Skeletal muscle tissue (tissue), 4 donors: Measurements from ENCODE around the gene CCDC47. TPM values are rescaled to one million over a fixed set of nuclear protein-coding genes. Genes with fewer than 3 reads are reported as not detected.

Experiments used
- H3K27ac ChIP-seq: one replicate; pipeline ENCODE4 v1.7.0; 2013; ENCODE audit warnings: mild to moderate bottlenecking, low read depth, low read length, inconsistent platforms
- H3K27me3 ChIP-seq, 3 donors: one replicate each; pipeline ENCODE4 v1.7.0; 2013; ENCODE audit warnings: low read length in 3 of 3; ENCODE audit not compliant: control insufficient read depth in 3 of 3, insufficient read depth in 3 of 3
- H3K36me3 ChIP-seq, 3 donors: one replicate each; pipeline ENCODE4 v1.7.0; 2013; ENCODE audit warnings: low read length in 3 of 3; ENCODE audit not compliant: control insufficient read depth in 3 of 3, insufficient read depth in 3 of 3
- H3K4me1 ChIP-seq, 3 donors: one replicate each; pipeline ENCODE4 v1.7.0; 2013; ENCODE audit warnings: low read length in 3 of 3, mild to moderate bottlenecking in 3 of 3; ENCODE audit not compliant: control insufficient read depth in 3 of 3, insufficient read depth in 3 of 3
- H3K4me3 ChIP-seq, 3 donors: one replicate each; pipeline ENCODE4 v1.7.0; 2013; ENCODE audit warnings: low read length in 3 of 3
- H3K9ac ChIP-seq, 3 donors: one replicate each; pipeline ENCODE4 v1.7.0; 2013; ENCODE audit warnings: low read length in 3 of 3, mild to moderate bottlenecking in 3 of 3, moderate library complexity in 2 of 3, low read depth in 1 of 3
- H3K9me3 ChIP-seq, 3 donors: one replicate each; pipeline ENCODE4 v1.7.0; 2013; ENCODE audit warnings: low read length in 3 of 3; ENCODE audit not compliant: control insufficient read depth in 3 of 3
- total RNA-seq: library from RNA; depleted of rRNA; stranded (reverse); fragments of >200 nt; gene quantifications from one replicate; pipeline ENCODE4 v1.2.3, GENCODE V29; 2014
- donor health status: Osteomylitis.

CCDC47 gene
- total RNA-seq: 43.8 TPM

- peaks cover 0 to 7% (median 4%) of the 10 kb centered on the region in 3 donors for H3K36me3 ChIP-seq
- peaks cover 22 to 35% (median 25%) of the 10 kb centered on the region in 3 donors for H3K4me1 ChIP-seq
- H3K4me3 ChIP-seq: peak within 1 kb of the TSS; percentile 86 to 98 (median 92)
- H3K27ac ChIP-seq: peak within 1 kb of the TSS; percentile 98
- H3K9me3 ChIP-seq: no peaks in the 10 kb centered on the region
- no peaks in the 10 kb centered on the region for H3K27me3 ChIP-seq
- H3K9ac ChIP-seq: peak within 1 kb of the TSS; percentile 97 to 99 (median 99)
Measured at GRCh38 chr17:63773272-63774140, at the start of gene CCDC47. CCDC47 (minus strand) TSS chr17:63773597; CDS start chr17:63766175, 7,422 bp downstream.

- Histone ChIP-seq H3K36me3 (peaks cover 69 to 79% (median 77%) of the 10 kb centered on the region in 3 donors), H3K4me3 (no peak overlapping the region), H3K4me1 (peaks cover 8 to 15% (median 13%) of the 10 kb centered on the region in 3 donors), H3K27me3 (no peaks in the 10 kb centered on the region), H3K27ac (no peak overlapping the region), H3K9me3 (no peaks in the 10 kb centered on the region), H3K9ac (no peak overlapping the region)
Measured at GRCh38 chr17:63822537-63822936, 49.1 kb upstream of the CCDC47 start.

GRCh38 chr17:63821804-63822203, 48.4 kb upstream of the CCDC47 start:
- Histone ChIP-seq H3K9ac (no peak overlapping the region), H3K36me3 (peaks cover 74 to 86% (median 85%) of the 10 kb centered on the region in 3 donors), H3K27me3 (no peaks in the 10 kb centered on the region), H3K27ac (no peak overlapping the region), H3K4me3 (no peak overlapping the region), H3K4me1 (peaks cover 8 to 13% (median 12%) of the 10 kb centered on the region in 3 donors), H3K9me3 (no peaks in the 10 kb centered on the region)

GRCh38 chr17:63820963-63821561, 47.7 kb upstream of the CCDC47 start:
- no peaks in the 10 kb centered on the region for H3K27me3 ChIP-seq
- H3K36me3 ChIP-seq: peaks cover 77 to 92% (median 92%) of the 10 kb centered on the region in 3 donors
- H3K27ac ChIP-seq: no peak overlapping the region
- H3K9me3 ChIP-seq: no peaks in the 10 kb centered on the region
- peaks cover 3 to 8% (median 6%) of the 10 kb centered on the region in 3 donors for H3K4me1 ChIP-seq
- H3K9ac ChIP-seq: no peak overlapping the region
- no peak overlapping the region for H3K4me3 ChIP-seq

GRCh38 chr17:63819585-63820537, 46.5 kb upstream of the CCDC47 start:
- H3K36me3 ChIP-seq: peaks cover 80 to 93% (median 92%) of the 10 kb centered on the region in 3 donors
- H3K9ac ChIP-seq: no peak overlapping the region

GRCh38 chr17:63819131-63819530, 45.7 kb upstream of the CCDC47 start:
- Histone ChIP-seq H3K4me3 (no peak overlapping the region), H3K36me3 (peaks cover 80 to 93% (median 91%) of the 10 kb centered on the region in 3 donors), H3K4me1 (peaks cover 0 to 3% (median 0%) of the 10 kb centered on the region in 3 donors), H3K27me3 (no peaks in the 10 kb centered on the region), H3K9me3 (no peaks in the 10 kb centered on the region), H3K27ac (no peak overlapping the region), H3K9ac (no peak overlapping the region)

More at GRCh38 chr17:63819585-63820537, 46.5 kb upstream of the CCDC47 start:
- Histone ChIP-seq H3K4me3 (no peak overlapping the region), H3K4me1 (peaks cover 0 to 3% (median 0%) of the 10 kb centered on the region in 3 donors), H3K27me3 (no peaks in the 10 kb centered on the region), H3K27ac (no peak overlapping the region), H3K9me3 (no peaks in the 10 kb centered on the region)

- peaks cover 0 to 3% (median 0%) of the 10 kb centered on the region in 3 donors for H3K4me1 ChIP-seq
- no peak overlapping the region for H3K4me3 ChIP-seq
- no peak overlapping the region for H3K9ac ChIP-seq
- peaks cover 81 to 94% (median 92%) of the 10 kb centered on the region in 3 donors for H3K36me3 ChIP-seq
- H3K27ac ChIP-seq: no peak overlapping the region
- no peaks in the 10 kb centered on the region for H3K9me3 ChIP-seq
- H3K27me3 ChIP-seq: no peaks in the 10 kb centered on the region
Measured at GRCh38 chr17:63817736-63818385, 44.5 kb upstream of the CCDC47 start.

- Histone ChIP-seq H3K27me3 (no peaks in the 10 kb centered on the region), H3K27ac (no peak overlapping the region), H3K4me1 (peaks cover 0 to 3% (median 0%) of the 10 kb centered on the region in 3 donors), H3K9me3 (no peaks in the 10 kb centered on the region), H3K4me3 (no peak overlapping the region), H3K36me3 (peaks cover 81 to 92% (median 92%) of the 10 kb centered on the region in 3 donors), H3K9ac (no peak overlapping the region)
Measured at GRCh38 chr17:63816669-63817068, 43.3 kb upstream of the CCDC47 start.

GRCh38 chr17:63816123-63816522, 42.7 kb upstream of the CCDC47 start:
- no peak overlapping the region for H3K9ac ChIP-seq
- H3K9me3 ChIP-seq: no peaks in the 10 kb centered on the region
- H3K4me3 ChIP-seq: no peak overlapping the region
- H3K4me1 ChIP-seq: peaks cover 0 to 3% (median 0%) of the 10 kb centered on the region in 3 donors
- no peak overlapping the region for H3K27ac ChIP-seq
- H3K27me3 ChIP-seq: no peaks in the 10 kb centered on the region
- H3K36me3 ChIP-seq: peaks cover 81 to 92% (median 92%) of the 10 kb centered on the region in 3 donors
